ENCODE measurements around the gene EPHA2.

DNA sequence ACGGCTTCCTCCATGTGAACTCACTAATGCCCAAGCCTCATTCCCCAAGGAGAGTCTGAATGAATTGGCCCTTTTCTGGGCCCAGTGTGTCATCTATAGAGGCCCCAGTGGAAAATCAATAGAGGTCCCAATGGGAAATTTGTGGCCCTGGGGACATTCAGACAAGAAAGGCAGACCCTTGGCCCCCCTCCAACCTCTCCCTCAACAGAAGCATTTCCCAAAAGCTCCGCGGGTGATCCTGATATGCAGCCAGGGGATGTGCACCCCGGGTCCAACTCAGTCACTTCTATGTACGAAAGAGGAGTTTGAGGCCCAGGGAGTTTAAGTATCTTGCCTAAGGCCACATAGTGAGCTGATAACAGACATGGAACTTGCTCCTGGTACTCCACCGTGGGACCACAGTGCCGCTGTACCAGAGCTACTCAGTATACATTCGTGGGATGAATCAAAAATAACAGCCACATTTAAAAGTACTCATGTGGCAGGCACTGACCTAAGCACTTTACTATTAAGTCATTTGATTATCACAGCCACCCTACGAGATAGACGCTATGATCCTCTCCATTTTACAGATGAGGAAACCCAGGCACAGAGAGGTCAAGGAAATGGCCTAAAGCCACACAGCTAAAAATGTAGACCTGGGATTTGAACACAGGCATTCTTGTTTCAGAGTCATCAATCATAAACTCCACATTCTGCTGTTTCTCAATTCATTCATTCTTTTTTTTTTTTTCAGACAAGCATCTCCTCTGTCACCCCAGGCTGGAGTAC lies 8.5 kb downstream of the EPHA2 start:
- TF ChIP-seq, protein P1, sequence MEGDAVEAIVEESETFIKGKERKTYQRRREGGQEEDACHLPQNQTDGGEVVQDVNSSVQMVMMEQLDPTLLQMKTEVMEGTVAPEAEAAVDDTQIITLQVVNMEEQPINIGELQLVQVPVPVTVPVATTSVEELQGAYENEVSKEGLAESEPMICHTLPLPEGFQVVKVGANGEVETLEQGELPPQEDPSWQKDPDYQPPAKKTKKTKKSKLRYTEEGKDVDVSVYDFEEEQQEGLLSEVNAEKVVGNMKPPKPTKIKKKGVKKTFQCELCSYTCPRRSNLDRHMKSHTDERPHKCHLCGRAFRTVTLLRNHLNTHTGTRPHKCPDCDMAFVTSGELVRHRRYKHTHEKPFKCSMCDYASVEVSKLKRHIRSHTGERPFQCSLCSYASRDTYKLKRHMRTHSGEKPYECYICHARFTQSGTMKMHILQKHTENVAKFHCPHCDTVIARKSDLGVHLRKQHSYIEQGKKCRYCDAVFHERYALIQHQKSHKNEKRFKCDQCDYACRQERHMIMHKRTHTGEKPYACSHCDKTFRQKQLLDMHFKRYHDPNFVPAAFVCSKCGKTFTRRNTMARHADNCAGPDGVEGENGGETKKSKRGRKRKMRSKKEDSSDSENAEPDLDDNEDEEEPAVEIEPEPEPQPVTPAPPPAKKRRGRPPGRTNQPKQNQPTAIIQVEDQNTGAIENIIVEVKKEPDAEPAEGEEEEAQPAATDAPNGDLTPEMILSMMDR (IDR thresholded peaks at IDR 0.05): no peak
- TF ChIP-seq POLR2A (IDR thresholded peaks at IDR 0.05): no peak
- no peak for TF ChIP-seq POLR2AphosphoS5 (IDR thresholded peaks at IDR 0.05)
- no peak for TF ChIP-seq EP300 (IDR thresholded peaks at IDR 0.05)
